HEK293 (cell line): ENCODE results near the gene PTK7.
"Not testable (repeated sequence)": the region's sequence is repeated elsewhere in the genome, so short reads cannot be mapped to it uniquely, and the experiment has no call there.

ENCODE experiments used
- FEZF1 ChIP-seq: fragments of 450-650 bp; formaldehyde crosslinking; IDR thresholded peaks from 2 replicates; pipeline ENCODE4 v1.5.1; 2016; ENCODE audit warnings: missing biosample characterization, missing genetic modification characterization
- KLF10 ChIP-seq: fragments of 450-650 bp; IDR thresholded peaks from 2 replicates; pipeline ENCODE4 v1.5.1; 2018; ENCODE audit warnings: missing biosample characterization, mild to moderate bottlenecking, missing genetic modification characterization
- TCF7L2 ChIP-seq: IDR thresholded peaks from 2 replicates; pipeline ENCODE4 v1.6.1; 2011; ENCODE audit warnings: low read depth, mild to moderate bottlenecking, inconsistent platforms, low read length, moderate library complexity, borderline replicate concordance
- YY1 ChIP-seq: fragments of 450-650 bp; formaldehyde crosslinking; IDR thresholded peaks from 2 replicates; pipeline ENCODE4 v1.5.1; 2018; ENCODE audit warnings: missing biosample characterization, missing genetic modification characterization
- ZNF19 ChIP-seq: fragments of 450-650 bp; formaldehyde crosslinking; IDR thresholded peaks from 2 replicates; pipeline ENCODE4; 2016; ENCODE audit warnings: missing biosample characterization, missing genetic modification characterization, low read depth
- ZNF274 ChIP-seq, 2 experiments: fragments of 200-500 bp in 1 of 2; fragments of 450-650 bp in 1 of 2; sonication (Bioruptor generic) in 1 of 2; formaldehyde crosslinking in 1 of 2; IDR thresholded peaks; 2 replicates each; pipeline versions ENCODE4 v1.5.1 to v1.6.1; 2014 to 2016; ENCODE audit warnings: borderline replicate concordance in 1 of 2, inconsistent platforms in 1 of 2, low read length in 1 of 2, missing biosample characterization in 1 of 2, missing genetic modification characterization in 1 of 2
- ZNF350 ChIP-seq: fragments of 450-650 bp; formaldehyde crosslinking; IDR thresholded peaks from 2 replicates; pipeline ENCODE4 v1.5.0; 2017; ENCODE audit warnings: missing biosample characterization, mild to moderate bottlenecking, missing genetic modification characterization
- TF ChIP-seq, protein P1 (sequence below): fragments of 450-650 bp; formaldehyde crosslinking; IDR thresholded peaks from 2 replicates; pipeline ENCODE4 v1.5.1; 2016; ENCODE audit warnings: missing biosample characterization, missing genetic modification characterization
- TF ChIP-seq, protein P2 (sequence below): fragments of 450-650 bp; formaldehyde crosslinking; IDR thresholded peaks from 2 replicates; pipeline ENCODE4 v1.5.1; 2016; ENCODE audit warnings: missing biosample characterization, missing genetic modification characterization
- TF ChIP-seq, protein P3 (sequence below): fragments of 450-650 bp; formaldehyde crosslinking; IDR thresholded peaks from 2 replicates; pipeline ENCODE4 v1.5.1; 2017; ENCODE audit warnings: missing biosample characterization, mild to moderate bottlenecking, missing genetic modification characterization, moderate library complexity
- TF ChIP-seq, protein P4 (sequence below): fragments of 450-650 bp; formaldehyde crosslinking; optimal IDR thresholded peaks from 2 replicates; pipeline ENCODE3; 2016; ENCODE audit warnings: missing biosample characterization, mild to moderate bottlenecking, missing genetic modification characterization

DNA sequence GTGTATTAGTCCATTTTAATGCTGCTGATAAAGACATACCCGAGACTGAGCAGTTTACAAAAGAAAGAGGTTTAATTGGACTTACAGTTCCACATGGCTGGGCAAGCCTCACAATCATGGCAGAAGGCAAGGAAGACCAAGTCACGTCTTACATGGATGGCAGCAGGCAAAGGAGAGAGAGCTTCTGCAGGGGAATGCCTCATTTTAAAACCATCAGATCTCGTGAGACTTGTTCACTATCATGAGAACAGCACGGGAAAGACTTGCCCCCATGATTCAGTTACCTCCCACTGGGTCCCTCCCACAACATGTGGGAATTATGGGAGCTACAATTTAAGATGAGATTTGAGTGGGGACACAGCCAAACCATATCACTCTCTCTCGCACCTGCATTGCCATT lies 55.3 kb downstream of the PTK7 start:
- TF ChIP-seq TCF7L2; ZNF350 (tag by site-specific recombination); KLF10 (tag by site-specific recombination); YY1 (tag by site-specific recombination); ZNF274 (IDR thresholded peaks at IDR 0.05; ENCODE audit: low read length); ZNF274 (tag by site-specific recombination; IDR thresholded peaks at IDR 0.05; ENCODE audit: borderline replicate concordance); FEZF1 (tag by site-specific recombination); ZNF19 (tag by site-specific recombination): not testable (repeated sequence)
- TF ChIP-seq, protein P1, sequence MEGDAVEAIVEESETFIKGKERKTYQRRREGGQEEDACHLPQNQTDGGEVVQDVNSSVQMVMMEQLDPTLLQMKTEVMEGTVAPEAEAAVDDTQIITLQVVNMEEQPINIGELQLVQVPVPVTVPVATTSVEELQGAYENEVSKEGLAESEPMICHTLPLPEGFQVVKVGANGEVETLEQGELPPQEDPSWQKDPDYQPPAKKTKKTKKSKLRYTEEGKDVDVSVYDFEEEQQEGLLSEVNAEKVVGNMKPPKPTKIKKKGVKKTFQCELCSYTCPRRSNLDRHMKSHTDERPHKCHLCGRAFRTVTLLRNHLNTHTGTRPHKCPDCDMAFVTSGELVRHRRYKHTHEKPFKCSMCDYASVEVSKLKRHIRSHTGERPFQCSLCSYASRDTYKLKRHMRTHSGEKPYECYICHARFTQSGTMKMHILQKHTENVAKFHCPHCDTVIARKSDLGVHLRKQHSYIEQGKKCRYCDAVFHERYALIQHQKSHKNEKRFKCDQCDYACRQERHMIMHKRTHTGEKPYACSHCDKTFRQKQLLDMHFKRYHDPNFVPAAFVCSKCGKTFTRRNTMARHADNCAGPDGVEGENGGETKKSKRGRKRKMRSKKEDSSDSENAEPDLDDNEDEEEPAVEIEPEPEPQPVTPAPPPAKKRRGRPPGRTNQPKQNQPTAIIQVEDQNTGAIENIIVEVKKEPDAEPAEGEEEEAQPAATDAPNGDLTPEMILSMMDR (tag by site-specific recombination), result not testable (repeated sequence)
- TF ChIP-seq, protein P2, sequence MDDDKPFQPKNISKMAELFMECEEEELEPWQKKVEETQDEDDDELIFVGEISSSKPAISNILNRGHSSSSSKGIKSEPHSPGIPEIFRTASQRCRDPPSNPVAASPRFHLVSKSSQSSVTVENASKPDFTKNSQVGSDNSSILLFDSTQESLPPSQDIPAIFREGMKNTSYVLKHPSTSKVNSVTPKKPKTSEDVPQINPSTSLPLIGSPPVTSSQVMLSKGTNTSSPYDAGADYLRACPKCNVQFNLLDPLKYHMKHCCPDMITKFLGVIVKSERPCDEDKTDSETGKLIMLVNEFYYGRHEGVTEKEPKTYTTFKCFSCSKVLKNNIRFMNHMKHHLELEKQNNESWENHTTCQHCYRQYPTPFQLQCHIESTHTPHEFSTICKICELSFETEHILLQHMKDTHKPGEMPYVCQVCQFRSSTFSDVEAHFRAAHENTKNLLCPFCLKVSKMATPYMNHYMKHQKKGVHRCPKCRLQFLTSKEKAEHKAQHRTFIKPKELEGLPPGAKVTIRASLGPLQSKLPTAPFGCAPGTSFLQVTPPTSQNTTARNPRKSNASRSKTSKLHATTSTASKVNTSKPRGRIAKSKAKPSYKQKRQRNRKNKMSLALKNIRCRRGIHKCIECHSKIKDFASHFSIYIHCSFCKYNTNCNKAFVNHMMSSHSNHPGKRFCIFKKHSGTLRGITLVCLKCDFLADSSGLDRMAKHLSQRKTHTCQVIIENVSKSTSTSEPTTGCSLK (tag by site-specific recombination), result not testable (repeated sequence)
- TF ChIP-seq, protein P3, sequence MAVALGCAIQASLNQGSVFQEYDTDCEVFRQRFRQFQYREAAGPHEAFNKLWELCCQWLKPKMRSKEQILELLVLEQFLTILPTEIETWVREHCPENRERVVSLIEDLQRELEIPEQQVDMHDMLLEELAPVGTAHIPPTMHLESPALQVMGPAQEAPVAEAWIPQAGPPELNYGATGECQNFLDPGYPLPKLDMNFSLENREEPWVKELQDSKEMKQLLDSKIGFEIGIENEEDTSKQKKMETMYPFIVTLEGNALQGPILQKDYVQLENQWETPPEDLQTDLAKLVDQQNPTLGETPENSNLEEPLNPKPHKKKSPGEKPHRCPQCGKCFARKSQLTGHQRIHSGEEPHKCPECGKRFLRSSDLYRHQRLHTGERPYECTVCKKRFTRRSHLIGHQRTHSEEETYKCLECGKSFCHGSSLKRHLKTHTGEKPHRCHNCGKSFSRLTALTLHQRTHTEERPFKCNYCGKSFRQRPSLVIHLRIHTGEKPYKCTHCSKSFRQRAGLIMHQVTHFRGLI (tag by site-specific recombination), result not testable (repeated sequence)
- TF ChIP-seq, protein P4, sequence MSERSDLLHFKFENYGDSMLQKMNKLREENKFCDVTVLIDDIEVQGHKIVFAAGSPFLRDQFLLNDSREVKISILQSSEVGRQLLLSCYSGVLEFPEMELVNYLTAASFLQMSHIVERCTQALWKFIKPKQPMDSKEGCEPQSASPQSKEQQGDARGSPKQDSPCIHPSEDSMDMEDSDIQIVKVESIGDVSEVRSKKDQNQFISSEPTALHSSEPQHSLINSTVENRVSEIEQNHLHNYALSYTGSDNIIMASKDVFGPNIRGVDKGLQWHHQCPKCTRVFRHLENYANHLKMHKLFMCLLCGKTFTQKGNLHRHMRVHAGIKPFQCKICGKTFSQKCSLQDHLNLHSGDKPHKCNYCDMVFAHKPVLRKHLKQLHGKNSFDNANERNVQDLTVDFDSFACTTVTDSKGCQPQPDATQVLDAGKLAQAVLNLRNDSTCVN (tag by site-specific recombination), result not testable (repeated sequence)
